Measurements from ENCODE around the gene MYL11.

DNA sequence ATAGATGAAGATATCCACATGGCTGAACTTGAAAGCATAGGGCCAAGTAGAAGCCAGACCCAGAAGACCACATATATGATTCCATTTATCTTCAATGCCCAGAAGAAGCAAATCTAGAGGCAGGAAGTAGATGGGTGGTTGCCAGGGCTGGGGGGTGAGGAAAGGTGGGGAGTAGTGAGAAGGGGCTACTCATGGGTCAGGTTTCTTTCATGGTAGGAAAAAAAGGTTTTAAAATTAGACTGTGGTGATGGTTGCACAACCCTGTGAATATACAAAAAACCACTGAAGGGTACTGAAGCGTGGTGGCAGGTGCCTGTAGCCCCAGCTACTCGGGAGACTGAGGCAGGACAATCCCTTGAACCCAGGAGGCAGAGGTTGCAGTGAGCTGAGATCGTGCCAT, 24.9 kb upstream of the MYL11 start:
- TF ChIP-seq, protein P1, sequence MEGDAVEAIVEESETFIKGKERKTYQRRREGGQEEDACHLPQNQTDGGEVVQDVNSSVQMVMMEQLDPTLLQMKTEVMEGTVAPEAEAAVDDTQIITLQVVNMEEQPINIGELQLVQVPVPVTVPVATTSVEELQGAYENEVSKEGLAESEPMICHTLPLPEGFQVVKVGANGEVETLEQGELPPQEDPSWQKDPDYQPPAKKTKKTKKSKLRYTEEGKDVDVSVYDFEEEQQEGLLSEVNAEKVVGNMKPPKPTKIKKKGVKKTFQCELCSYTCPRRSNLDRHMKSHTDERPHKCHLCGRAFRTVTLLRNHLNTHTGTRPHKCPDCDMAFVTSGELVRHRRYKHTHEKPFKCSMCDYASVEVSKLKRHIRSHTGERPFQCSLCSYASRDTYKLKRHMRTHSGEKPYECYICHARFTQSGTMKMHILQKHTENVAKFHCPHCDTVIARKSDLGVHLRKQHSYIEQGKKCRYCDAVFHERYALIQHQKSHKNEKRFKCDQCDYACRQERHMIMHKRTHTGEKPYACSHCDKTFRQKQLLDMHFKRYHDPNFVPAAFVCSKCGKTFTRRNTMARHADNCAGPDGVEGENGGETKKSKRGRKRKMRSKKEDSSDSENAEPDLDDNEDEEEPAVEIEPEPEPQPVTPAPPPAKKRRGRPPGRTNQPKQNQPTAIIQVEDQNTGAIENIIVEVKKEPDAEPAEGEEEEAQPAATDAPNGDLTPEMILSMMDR (IDR thresholded peaks at IDR 0.05), result no peak
- TF ChIP-seq POLR2AphosphoS5 (IDR thresholded peaks at IDR 0.05) (no peak), EP300 (IDR thresholded peaks at IDR 0.05; ENCODE audit: low read depth) (no peak), POLR2A (IDR thresholded peaks at IDR 0.05) (no peak)
